ENCODE results near the gene FAR2. TPM values are rescaled to one million over a fixed set of nuclear protein-coding genes. Genes with fewer than 3 reads are reported as not detected.

The FAR2 gene
- total RNA-seq, 1 donor, result 10.5 TPM

DNA sequence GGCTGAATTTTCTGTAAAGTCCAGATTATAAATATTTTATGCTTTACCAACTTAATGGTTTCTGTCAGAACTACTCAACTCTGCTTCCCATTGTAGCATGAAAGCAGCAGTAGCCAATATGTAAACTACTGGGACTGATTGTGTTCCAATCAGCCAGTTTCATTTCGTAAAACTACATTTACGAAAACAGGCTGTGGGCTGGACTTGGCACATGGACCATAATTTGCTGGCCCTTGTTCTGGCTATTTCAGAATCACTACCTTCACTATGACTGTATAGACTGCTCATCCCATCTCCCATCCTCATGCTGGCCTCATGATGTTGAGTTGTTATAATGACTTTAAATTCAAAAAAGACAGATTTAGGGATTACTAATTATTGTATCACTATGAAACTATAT is 38.7 kb downstream of the FAR2 start:
- no peak overlapping the region for H3K27ac ChIP-seq (ENCODE audit: low read depth, low read length)
- no peaks in the 10 kb centered on the region for H4K20me1 ChIP-seq (ENCODE audit: insufficient read depth, low read length)
- no peaks in the 10 kb centered on the region for H3K79me2 ChIP-seq (ENCODE audit: insufficient read depth, low read length)
- no peaks in the 10 kb centered on the region for H3K27me3 ChIP-seq (ENCODE audit: insufficient read depth, low read length)
- no peaks in the 10 kb centered on the region for H3K9me3 ChIP-seq (ENCODE audit: low read depth, low read length)
- peak overlapping the region; percentile 10 for H3K4me3 ChIP-seq (ENCODE audit: insufficient read depth, low read length)
- no peaks in the 10 kb centered on the region for H3K36me3 ChIP-seq (ENCODE audit: insufficient read depth, low read length)
- no peaks in the 10 kb centered on the region for H3K4me1 ChIP-seq (ENCODE audit: insufficient read depth, low read length)
- peak overlapping the region; percentile 39 for H3K4me2 ChIP-seq (ENCODE audit: insufficient read depth, low read length)
- H2AFZ ChIP-seq (ENCODE audit: low read length), result no peak overlapping the region
- no peak for DNase-seq (ENCODE audit: insufficient read length, low spot score, missing footprints)
- TF ChIP-seq, protein P1, sequence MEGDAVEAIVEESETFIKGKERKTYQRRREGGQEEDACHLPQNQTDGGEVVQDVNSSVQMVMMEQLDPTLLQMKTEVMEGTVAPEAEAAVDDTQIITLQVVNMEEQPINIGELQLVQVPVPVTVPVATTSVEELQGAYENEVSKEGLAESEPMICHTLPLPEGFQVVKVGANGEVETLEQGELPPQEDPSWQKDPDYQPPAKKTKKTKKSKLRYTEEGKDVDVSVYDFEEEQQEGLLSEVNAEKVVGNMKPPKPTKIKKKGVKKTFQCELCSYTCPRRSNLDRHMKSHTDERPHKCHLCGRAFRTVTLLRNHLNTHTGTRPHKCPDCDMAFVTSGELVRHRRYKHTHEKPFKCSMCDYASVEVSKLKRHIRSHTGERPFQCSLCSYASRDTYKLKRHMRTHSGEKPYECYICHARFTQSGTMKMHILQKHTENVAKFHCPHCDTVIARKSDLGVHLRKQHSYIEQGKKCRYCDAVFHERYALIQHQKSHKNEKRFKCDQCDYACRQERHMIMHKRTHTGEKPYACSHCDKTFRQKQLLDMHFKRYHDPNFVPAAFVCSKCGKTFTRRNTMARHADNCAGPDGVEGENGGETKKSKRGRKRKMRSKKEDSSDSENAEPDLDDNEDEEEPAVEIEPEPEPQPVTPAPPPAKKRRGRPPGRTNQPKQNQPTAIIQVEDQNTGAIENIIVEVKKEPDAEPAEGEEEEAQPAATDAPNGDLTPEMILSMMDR (IDR thresholded peaks at IDR 0.05; ENCODE audit: extremely low read depth, low read depth, low read length), result no peak

DNA sequence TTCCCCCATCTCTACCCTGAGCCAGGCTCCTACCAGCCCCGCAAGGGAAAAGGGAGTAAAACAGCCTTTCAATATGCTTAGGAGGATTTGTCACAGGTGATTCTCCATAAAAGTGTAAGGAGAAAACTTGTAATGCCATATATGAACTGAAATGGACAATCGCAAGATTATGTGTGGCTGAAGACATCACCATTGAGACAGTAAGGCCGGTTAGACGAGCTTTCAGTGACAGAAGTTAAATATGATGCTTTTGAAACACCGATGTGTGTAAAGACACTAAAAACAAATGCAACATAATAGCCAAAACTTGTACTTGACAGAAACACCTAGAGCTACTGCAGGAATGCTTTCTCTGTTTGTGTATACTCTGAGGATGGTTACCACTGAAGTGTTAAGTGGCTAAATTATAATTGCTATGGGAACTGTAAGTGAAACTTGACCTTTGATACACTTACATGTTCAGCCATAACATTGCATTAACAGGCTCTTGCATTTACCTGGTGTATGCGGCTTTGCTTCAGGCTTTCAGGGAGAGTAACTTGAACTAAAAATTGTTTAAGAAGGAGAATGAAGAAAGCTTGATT is 42.3 kb downstream of the FAR2 start:
- Histone ChIP-seq H3K27ac (ENCODE audit: low read depth, low read length) (no peak overlapping the region), H3K9me3 (ENCODE audit: low read depth, low read length) (no peaks in the 10 kb centered on the region), H3K4me1 (ENCODE audit: insufficient read depth, low read length) (no peaks in the 10 kb centered on the region), H3K36me3 (ENCODE audit: insufficient read depth, low read length) (no peaks in the 10 kb centered on the region), H3K79me2 (ENCODE audit: insufficient read depth, low read length) (no peaks in the 10 kb centered on the region), H4K20me1 (ENCODE audit: insufficient read depth, low read length) (no peaks in the 10 kb centered on the region), H3K4me2 (ENCODE audit: insufficient read depth, low read length) (no peak overlapping the region), H2AFZ (ENCODE audit: low read length) (no peak overlapping the region), H3K4me3 (ENCODE audit: insufficient read depth, low read length) (no peak overlapping the region), H3K27me3 (ENCODE audit: insufficient read depth, low read length) (no peaks in the 10 kb centered on the region)
- no peak for DNase-seq (ENCODE audit: insufficient read length, low spot score, missing footprints)
- TF ChIP-seq, protein P1 (IDR thresholded peaks at IDR 0.05; ENCODE audit: extremely low read depth, low read depth, low read length), result no peak

DNA sequence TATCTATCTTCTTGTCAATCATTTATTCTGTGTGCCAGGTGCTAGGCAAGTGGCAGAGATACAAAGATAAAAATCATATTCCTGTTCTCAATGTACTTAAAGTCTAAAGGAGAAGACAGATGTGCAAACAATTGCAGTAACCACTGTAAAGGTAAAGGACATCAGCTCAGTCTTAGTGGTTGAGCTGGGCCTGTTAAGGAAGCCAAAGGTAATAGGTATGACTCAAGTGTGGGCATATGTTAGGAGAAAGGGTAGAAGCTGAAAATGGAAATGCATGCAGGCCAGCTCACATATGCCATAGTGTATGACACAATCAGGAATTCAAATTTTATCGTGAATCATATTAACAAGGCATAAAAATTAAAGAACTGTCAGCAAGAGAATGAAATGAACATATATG is 49.8 kb downstream of the FAR2 start:
- TF ChIP-seq, protein P1 (IDR thresholded peaks at IDR 0.05; ENCODE audit: extremely low read depth, low read depth, low read length), result no peak
- Histone ChIP-seq H3K79me2 (ENCODE audit: insufficient read depth, low read length) (no peaks in the 10 kb centered on the region), H2AFZ (ENCODE audit: low read length) (no peak overlapping the region), H3K36me3 (ENCODE audit: insufficient read depth, low read length) (no peaks in the 10 kb centered on the region), H3K27me3 (ENCODE audit: insufficient read depth, low read length) (no peaks in the 10 kb centered on the region), H3K4me3 (ENCODE audit: insufficient read depth, low read length) (no peak overlapping the region), H3K9me3 (ENCODE audit: low read depth, low read length) (no peaks in the 10 kb centered on the region), H4K20me1 (ENCODE audit: insufficient read depth, low read length) (no peaks in the 10 kb centered on the region), H3K4me1 (ENCODE audit: insufficient read depth, low read length) (no peaks in the 10 kb centered on the region), H3K27ac (ENCODE audit: low read depth, low read length) (no peak overlapping the region), H3K4me2 (ENCODE audit: insufficient read depth, low read length) (no peak overlapping the region)
- no peak for DNase-seq (ENCODE audit: insufficient read length, low spot score, missing footprints)

DNA sequence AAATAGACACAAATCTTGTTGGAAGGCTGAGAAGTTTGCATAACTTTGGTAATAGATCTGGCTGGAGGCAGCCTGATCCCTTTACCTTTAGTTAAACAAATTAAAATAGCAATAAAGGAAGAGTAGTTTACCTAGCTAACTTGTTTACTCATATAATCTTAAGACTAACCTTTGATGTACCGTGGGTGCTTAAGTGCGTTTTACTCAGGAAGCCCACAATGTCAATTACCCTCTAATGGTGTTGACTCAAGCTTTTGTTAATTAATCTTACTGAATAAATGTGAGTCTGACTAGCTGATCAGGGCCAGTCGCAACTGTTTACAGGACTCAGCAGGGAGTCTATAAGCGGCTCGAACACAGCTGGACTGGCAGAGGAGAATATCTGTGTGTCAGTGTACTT is 51.5 kb downstream of the FAR2 start:
- Histone ChIP-seq H3K36me3 (ENCODE audit: insufficient read depth, low read length) (no peaks in the 10 kb centered on the region), H2AFZ (ENCODE audit: low read length) (no peak overlapping the region), H3K9me3 (ENCODE audit: low read depth, low read length) (no peaks in the 10 kb centered on the region), H3K4me2 (ENCODE audit: insufficient read depth, low read length) (no peak overlapping the region), H3K27ac (ENCODE audit: low read depth, low read length) (no peak overlapping the region), H3K4me1 (ENCODE audit: insufficient read depth, low read length) (no peaks in the 10 kb centered on the region), H4K20me1 (ENCODE audit: insufficient read depth, low read length) (no peaks in the 10 kb centered on the region), H3K79me2 (ENCODE audit: insufficient read depth, low read length) (no peaks in the 10 kb centered on the region), H3K27me3 (ENCODE audit: insufficient read depth, low read length) (no peaks in the 10 kb centered on the region), H3K4me3 (ENCODE audit: insufficient read depth, low read length) (no peak overlapping the region)
- TF ChIP-seq, protein P1 (IDR thresholded peaks at IDR 0.05; ENCODE audit: extremely low read depth, low read depth, low read length), result no peak
- no peak for DNase-seq (ENCODE audit: insufficient read length, low spot score, missing footprints)
